Measurements from ENCODE around the gene NAE1.

NAE1 gene

DNA sequence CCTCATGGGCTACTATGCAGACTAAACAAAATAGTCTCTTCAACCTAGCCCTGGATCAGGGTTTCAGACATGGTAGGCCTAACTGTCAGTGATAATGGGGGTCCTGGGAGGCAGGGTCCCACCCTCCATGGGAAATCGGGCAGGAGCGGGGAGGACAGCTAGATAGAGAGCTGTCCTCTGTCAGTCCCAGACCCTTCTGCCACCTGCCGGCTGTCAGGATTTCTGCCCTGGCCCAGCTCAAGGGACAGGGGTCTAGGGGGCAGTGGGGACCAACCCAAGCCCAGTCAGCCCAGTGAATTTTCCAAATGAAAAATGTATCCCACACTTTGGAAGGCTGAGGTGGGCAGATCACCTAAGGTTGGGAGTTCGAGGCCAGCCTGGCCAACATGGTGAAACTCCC, 18.8 kb upstream of the NAE1 start:
- no peak for DNase-seq

DNA sequence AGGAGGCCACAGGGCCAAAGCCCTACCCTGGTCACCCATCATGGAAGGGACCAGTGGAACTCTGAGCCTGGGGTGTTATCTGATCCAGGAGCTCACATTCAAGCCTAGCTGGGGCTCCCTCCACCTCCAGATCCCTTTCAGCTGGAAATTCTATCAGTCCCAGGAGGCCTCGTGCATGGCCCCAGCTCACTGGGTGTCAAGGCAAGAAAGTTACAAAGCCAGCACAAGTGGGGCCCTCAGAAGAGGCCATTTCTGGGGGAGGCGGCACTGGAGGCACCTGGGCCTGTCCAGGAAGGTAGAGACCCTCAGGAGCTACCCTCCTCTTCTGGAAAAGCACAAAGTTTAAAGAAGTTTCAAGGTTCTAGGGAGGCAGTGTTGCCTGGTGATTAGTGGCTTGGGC, 18.2 kb upstream of the NAE1 start:
- no peak for DNase-seq

DNA sequence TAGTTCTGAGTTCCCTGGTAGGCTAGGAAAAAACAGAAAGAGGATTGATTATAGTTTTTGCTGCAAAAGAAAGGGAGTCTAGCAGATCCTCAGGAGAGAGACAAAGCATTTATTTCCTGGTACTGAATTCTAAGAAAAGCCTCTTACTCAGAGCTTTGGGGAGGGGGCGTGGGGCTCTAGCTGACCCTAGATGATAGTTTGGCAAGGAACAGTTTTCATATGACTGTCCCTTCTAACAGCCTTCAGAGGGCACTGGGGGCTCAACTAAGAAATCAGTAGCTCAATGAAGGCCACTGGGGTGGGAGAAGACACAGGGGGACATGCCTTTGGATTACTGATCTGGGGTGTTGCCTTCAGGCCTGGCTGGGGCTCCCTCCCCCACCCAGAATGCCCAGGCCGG, 17.4 kb upstream of the NAE1 start:
- no peak for DNase-seq

DNA sequence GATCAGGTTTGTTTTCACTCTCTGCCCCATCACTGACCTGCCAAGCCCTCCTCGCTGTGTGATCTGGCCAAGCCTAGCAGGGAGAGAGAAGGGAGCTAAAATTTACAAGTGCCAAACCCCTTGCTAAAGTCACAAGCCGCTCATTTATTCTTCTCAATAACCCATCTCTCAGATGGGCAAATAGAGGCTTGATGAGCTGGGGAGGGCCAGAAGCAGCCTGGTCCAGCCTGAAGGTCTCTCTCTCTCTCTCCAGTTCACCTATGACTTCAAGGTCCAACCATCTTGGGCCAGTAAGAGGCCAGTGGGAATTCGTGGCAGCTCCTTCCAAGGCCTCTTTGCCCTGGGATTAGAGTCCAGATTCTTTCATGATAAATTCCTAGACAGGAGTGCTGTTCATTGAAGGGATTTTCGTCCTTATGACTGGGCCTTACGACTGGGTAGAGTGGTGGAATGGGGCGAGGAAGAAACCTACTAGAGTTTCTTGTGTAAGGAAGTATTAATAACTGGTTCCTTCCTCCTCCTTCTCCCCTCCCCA, 16.8 kb upstream of the NAE1 start:
- no peak for DNase-seq

DNA sequence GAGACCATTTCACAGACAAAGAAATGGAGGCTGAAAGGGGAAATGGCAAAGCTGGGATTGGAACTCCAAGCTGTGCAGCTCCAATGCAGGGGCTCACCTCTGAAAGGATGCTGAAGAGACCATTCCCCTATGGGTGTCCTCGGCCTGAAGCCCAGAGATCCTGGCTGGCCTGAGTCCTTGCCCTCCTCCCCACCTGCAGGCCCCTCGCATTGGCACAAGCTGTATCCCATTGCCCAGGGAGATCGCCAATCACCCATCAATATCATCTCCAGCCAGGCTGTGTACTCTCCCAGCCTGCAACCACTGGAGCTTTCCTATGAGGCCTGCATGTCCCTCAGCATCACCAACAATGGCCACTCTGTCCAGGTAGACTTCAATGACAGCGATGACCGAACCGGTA, 16.1 kb upstream of the NAE1 start:
- no peak for DNase-seq

DNA sequence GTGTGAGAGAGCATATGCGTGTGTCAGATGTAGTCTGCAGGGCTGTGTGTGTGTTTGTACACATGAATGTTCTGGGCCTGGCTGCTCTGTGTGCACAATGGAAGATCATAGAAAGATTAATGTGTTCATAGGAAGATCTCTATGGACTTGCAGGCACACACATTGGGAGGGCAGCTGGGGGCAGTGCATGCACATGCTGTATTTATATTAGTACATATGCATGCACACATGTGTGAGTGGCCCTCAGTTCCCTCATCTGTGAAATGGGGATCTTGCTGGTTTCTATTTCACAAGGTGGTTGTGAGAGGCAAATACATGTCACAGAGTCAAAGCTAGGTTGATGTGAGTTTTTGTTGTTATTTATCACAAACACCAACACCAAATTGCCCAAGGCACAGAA, 15.5 kb upstream of the NAE1 start:
- DNase-seq: no peak

DNA sequence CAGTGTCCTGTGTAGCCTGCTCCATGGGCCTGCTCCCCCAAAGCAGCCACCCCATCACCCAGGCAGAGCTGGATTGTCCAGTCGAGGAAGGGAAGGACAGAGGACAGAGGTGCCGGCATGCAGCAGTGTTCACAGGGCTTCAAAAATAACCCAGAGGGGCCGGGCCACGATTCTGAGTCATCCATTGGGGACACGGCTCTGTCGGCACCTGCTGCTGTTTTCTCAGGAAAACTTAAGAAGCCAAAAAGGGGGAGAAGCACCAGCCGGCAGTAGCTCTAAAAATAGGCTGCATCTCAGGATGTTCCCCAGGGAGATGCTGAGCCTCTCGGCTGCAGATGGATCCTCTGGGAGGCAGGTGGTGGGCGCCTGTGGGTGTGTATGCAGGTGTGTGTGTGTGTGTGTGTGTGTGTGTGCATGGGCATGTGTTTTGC, 15.0 kb upstream of the NAE1 start:
- no peak for DNase-seq

DNA sequence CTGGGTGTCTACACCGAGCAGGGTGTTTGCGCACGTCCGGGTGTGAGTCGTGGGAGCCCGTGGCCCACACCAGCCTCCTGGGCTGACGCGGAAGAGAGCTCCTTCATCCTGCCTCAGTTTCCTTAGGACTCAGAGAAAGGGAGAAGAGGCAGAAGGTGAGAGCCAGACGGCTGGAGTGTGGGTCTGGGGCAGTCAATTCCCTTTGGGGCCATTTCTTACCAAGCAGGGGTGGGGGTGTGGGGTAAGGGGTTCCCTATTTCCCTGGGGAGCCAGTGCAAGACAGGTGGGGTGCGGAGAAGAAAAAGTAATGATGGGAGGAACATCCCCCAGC, 14.3 kb upstream of the NAE1 start:
- no peak for DNase-seq

DNA sequence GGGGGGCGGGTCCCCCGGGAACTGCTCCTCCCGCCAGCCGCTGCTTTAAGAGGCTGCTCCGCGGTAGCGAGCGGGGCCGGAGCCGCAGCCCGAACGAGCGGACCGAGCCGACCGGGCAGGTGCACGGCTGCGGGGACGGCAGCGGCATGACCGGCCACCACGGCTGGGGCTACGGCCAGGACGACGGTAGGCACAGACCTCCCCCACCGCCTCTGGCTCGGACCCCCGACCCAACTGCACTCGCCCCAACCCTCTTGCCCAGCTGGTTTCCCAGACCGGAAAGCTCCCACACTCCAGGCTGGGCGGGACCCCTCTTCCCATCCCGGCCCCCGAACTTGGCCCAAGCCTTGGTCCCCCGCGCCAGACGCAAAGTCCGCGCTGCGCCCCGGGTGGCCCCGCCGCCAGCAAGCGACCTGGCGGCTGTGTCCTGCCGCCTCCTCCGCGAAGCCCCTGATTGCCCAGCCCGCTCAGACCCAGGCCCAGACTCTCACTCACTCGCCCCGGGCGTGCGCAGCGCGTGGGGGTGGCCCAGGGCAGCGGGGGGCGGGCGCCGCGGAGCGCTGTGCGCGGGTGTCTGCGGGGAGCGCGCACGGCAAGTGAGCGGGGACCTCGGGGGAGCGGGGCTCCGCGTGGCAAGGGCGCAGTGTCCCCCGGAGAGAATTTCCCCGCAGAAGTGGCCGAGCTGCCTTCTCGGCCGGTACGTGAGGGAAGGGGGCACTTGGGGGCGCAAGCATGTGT, 13.7 kb upstream of the NAE1 start, which contains the start of gene CA7:
TSS of gene CA7 (plus strand) at position 73 of the 738 bp plus-strand sequence. CDS start at position 147, 74 bp downstream.
- no peak for DNase-seq

DNA sequence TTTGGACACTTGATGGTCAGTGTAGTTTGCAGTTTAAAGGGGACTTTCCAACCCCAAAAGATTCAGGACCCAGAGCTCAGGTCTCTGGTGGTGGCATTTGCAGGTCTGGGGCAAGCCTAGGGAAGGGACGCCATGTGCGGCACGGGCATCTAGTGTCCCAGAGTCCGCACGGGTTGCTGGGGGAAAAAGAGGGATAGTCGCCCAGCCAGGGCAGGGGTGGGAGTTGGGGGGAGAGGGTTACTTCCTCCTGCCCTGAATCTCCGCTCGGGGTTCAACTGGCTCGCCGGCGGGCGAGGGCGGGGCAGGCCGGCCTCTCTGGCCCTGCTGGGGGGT, 13.2 kb upstream of the NAE1 start:
- DNase-seq: no peak

DNA sequence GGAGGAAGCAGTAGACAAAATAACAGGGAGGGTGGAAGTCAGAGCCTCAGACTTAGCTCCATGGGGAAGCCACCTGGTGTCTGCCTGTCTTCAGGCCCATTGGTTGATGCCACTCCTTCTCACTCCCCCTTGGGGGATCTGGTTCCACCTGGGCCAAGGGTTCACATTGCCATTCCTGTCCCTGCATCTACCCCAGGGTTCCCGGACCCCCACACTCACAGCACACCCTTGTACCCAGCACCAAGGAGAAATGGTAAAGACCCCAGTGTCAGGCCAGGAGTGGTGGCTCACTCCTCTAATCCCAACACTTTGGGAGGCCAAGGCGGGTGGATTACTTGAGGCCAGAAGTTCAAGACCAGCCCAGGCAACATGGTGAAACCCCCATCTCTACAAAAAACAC, 12.4 kb upstream of the NAE1 start:
- no peak for DNase-seq

DNA sequence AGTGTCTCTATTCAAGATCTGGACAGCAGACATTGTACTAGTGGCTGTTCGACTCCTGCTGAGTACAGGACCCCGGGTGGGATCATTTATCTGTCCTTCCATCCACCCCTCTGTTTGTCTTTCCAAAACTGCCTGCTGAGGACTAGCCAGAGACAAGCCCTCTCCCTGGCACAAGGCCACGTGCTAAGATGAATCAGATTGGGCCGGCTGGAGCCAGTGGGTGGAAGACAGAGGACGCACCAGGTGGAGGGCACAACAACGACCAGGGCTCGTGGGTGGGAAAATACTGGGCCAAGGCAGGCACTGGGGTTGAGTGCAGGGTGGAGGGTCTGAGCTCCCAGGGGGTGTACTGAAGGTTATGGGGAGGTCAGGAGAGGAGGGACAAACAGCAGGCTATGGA, 12.0 kb upstream of the NAE1 start:
- no peak for DNase-seq

DNA sequence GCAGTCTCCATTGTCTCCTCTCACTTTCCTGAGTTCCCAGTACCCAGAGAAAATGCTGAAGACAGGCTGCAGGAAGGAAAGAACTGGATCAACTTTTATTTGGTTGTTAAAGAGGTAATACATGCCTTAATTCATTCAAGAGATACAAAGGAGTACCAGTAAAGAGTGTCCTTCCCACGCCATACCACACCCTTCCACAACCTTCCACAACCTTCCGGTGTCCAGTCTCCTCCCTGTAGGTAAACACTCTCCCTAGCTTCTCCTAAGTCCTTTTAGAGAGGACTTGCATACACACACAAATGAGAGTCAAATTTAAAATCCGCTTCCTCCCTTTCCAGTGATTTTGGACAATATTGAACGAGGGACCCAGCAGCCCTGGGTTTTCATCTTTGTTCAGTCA, 10.6 kb upstream of the NAE1 start:
- DNase-seq: no peak

DNA sequence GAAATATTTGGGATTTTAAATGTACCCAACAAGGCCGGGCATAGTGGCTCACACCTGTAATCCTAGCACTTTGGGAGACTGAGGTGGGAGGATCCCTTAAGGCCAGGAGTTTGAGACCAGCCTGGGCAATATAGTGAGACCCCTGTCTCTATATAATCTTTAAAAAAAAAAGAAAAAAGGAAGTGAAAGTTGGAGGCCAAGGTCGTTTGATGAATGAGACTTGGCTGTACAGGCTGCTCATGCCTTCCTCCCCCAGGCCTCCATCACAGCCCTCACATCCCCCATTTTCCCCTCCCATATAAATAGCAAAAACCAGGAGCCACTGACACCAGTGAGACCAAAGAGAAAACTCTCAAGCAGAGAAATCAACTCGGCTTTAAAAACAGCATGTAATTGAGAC, 10.1 kb upstream of the NAE1 start:
- DNase-seq: no peak

DNA sequence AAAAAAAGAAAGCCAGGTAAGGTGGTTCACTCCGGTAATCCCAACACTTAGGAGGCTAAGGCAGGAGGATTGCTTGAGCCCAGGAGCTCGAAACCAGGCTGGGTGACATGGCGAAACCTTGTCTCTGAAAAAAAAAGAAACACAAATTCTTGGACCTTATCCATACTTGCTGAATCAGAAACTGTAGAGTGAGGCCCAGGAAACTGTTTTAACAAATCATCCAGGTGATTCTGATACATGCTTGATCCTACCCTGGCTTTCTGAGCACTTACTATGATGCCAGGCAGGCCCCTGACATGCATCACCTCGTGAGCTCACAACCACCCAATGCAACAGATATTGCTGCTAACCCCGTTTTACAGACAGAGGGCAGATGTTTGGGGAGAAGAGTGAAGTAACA, 4.0 kb upstream of the NAE1 start:
- no peak for DNase-seq

DNA sequence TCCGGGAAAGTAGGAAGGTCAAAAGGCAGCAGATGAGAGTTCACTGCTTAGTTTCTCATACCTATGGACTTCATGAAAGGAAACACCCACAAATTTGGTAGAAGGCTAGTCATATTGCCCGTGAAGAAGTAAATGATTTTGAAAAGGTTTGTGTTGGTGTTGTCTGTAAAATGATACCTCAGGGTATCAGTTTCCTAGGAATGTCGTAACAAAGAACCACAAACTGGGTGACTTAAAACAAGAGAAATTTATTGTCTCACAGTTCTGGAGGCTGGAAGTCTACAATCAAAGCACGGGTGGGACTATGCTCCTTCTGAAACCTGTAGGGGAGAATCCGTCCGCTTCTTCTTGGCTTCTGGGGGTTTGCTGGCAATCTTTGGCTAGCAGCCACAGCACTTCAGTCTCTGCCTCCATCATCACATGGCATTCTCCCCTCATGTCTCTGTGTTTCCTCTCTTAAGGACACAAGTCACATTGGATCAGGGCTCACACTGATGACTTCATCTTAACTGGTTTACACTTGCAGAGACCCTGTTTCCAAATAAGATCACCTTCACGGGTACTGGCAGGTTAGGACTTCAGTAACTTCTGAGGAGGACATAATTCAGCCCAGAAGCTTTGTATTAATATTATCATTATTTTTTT, 2.0 kb upstream of the NAE1 start:
- no peak for DNase-seq

DNA sequence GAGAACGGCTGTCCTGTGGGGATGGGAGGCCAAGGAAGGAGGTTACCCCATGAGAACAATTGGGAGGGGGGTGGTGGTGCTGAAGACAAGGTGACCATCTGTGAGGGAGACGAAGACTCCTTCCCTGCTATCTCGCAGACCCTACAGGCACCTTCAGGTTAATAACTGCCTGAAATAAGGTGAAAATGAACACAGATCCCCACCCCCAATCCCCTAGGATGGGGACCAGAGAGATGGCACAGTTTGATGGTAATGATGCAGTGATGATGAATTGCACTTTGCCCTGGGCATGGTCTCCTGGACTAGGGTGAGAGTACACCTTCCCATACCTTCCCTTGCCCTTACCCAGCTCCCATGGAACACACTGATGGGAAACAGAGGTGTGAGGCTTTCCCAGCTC, 1.4 kb upstream of the NAE1 start:
- DNase-seq: no peak

DNA sequence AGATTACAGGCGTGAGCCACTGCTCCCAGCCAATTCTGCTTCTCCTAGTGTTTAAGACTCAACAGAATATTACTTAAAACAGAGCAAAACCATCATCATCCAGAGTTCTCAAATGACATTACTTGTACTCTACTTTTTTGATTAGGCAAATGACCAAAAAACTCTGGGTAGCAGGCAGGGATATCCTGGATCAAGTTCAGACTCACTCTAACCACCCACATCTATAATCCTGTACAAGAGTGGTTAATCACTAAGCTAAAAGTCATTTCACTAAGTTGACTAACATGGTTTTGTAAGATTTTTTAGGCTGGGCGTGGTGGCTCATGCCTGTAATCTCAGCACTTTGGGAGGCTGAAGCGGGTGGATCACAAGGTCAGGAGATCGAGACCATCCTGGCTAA, 6.8 kb downstream of the NAE1 start:
- DNase-seq: no peak

DNA sequence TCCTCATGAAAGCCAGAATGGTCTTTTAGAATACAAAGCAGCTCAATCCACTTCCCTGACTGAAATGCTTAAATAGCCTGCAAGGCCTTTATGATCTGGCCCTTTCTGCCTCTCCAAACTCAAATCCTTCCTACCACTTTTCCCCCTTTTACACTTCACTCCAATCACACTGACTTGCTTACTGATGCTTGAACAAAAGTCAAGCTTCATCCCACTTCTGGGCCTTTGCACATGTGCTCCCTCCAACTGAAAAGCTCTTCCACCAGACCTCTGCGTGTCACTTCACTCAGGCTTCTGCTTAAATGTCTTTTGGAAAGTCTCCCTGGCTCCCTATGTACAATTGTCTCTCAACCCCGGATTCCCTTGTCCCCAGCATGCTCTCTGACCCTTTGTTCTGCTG, 16.0 kb downstream of the NAE1 start:
- no peak for DNase-seq

DNA sequence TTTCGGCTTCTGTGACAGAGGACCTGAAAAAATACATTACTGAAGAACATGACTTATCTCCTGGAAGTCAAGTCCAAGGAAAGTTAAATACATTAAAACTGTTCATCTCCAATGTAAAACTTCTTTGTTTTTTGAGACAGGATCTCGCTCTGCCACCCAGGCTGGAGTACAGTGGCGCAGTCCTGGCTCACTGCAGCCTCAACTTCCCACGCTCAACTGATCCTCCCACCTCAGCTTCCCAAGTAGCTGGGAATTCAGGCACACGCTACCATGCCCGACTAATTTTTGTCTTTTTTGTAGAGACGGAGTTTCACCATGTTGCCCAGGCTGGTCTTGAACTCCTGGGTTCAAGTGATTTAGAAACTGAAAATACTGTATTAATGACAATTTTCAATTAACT, 19.7 kb downstream of the NAE1 start:
- DNase-seq: no peak

DNA sequence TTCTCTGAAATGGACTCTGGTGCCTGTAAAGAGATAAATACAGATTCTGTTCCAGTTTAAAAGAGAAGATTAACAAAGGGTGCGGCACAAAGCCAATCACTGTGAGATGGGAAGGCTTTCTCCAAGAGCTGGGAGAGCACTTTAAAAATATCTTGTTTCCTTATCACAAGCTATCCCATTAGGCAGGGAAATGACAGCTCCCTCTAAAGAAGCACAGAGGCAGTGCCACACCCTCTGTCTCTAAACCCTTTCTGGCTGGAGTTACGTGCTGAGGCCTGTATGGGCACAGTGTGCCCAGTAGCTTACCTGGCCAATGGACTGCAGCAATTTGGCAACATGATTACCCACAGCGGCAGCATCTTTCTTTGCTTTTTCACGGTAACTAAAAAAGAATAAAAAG, 20.4 kb downstream of the NAE1 start:
- DNase-seq: no peak

DNA sequence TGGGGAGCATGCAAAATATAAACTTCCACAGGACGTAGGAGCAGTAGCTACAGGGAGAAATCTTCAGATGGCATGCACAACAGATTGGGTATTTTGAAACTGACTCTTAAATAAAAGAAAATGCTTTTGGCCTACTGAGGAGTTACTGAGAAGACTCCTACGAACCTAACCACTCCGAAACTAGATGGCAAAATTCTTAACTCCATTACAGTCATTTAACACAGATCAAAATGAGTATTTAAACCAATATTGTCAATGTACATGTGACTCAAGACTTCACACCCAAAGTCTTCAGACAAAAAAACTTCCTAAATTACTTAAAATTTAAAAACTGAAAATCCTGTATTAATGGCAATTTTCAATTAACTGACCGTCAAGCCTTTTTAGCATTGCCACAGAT, 21.0 kb downstream of the NAE1 start:
- no peak for DNase-seq

DNA sequence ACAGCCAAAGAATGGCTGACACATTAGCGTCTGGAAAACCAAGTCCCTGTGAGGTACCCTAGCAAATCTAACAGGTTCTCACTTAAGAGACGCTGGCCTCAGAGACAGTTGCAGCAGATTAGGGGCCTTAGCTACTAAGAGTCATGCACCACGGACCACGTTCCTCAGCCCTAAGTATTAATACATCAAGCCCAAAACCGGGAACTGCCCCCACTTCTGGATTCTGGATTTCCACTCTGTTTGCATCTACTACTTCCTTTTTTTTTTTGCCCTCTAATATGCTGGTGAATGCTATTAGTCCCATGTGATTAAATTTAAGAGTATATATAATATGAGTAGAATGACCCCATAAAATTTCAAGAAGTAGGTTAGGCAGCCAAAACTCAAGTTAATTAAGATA, 28.6 kb downstream of the NAE1 start:
- no peak for DNase-seq

DNA sequence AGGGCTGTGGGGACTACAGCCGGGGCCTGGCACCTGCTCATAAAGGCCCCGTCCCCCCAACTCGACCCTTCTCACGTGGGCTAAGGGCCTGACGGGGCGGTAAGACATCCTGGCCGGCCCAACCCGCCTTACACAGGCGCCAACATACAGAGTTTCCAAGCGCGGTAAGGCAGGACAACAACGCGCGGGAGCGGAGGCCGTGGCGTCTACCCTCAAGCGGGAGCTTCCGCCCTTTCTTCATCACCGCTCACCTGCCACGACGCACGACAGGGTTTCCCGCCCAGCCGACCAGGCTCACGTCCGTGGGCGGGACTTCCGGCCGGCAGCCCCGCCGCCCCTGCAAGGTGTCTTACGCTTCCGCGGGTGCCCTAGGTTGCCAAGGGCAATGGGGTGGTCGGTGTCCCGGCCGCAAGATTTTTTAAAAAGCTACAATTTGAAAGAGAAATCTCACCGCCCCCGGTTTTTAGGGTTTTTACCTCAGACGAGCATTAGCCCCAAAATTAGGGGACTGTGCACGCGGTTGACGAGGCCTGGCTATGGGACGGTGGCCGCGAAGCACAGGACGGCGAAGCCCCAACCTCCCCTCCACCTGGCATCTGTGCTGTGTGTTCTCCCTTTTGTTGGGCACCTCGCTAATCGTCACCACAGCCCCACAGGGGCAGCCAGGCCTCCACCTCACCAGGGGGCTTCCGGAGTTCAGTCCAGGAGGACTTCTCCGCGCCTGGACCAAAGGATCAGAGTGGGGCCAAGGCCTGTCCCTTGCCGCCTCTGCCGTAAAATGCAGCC, 29.3 kb downstream of the NAE1 start, which contains the start of gene TERB1:
TSS of gene TERB1 (minus strand) at position 265 of the 786 bp plus-strand sequence. CDS start 4,786 bp downstream, outside the sequence.
- no peak for DNase-seq
